Colon (tissue), 2 donors: ENCODE data around the gene FADS1.

ENCODE experiments used
- FAIRE-seq: peaks from 2 replicates; lab custom pipeline; 2012; peaks lifted over from hg19 to GRCh38; lab: Jason Lieb, UNC
- donor health status: control.
- donor health status: control.

FADS1 gene

GRCh38 chr11:61795459-61795858 lies 21.3 kb downstream of the FADS1 start:
- no peak for FAIRE-seq

GRCh38 chr11:61794579-61794978 lies 22.2 kb downstream of the FADS1 start:
- FAIRE-seq = no peak

GRCh38 chr11:61793829-61794204 lies 23.0 kb downstream of the FADS1 start:
- FAIRE-seq = no peak

GRCh38 chr11:61793083-61793828 lies 23.5 kb downstream of the FADS1 start:
- no peak for FAIRE-seq

GRCh38 chr11:61792310-61793082 lies 24.3 kb downstream of the FADS1 start, which contains the start of the genes FEN1 and TMEM258:
Gene FEN1 (plus strand): TSS chr11:61792911. CDS start chr11:61795362, 2,451 bp downstream.
Gene TMEM258 (minus strand): TSS chr11:61792599. CDS start chr11:61792558, 41 bp downstream.
- no peak for FAIRE-seq

- FAIRE-seq = no peak
Measured at GRCh38 chr11:61791737-61792309, 25.0 kb downstream of the FADS1 start.

GRCh38 chr11:61787928-61788491 lies 28.8 kb downstream of the FADS1 start:
- FAIRE-seq = no peak

GRCh38 chr11:61785837-61786402 lies 30.9 kb downstream of the FADS1 start:
- FAIRE-seq = no peak

- FAIRE-seq = no peak
Measured at GRCh38 chr11:61784506-61784805, 32.3 kb downstream of the FADS1 start.

- FAIRE-seq = no peak
Measured at GRCh38 chr11:61783717-61784505, 32.9 kb downstream of the FADS1 start.

GRCh38 chr11:61782841-61783240 lies 34.0 kb downstream of the FADS1 start:
- no peak for FAIRE-seq

GRCh38 chr11:61782299-61782698 lies 34.5 kb downstream of the FADS1 start:
- no peak for FAIRE-seq

GRCh38 chr11:61781585-61781984 lies 35.2 kb downstream of the FADS1 start:
- FAIRE-seq = no peak

GRCh38 chr11:61780581-61781162 lies 36.1 kb downstream of the FADS1 start:
- FAIRE-seq = no peak

GRCh38 chr11:61779666-61780525 lies 36.9 kb downstream of the FADS1 start:
- no peak for FAIRE-seq

GRCh38 chr11:61778920-61779650 lies 37.7 kb downstream of the FADS1 start:
- no peak for FAIRE-seq

- no peak for FAIRE-seq
Measured at GRCh38 chr11:61778357-61778886, 38.4 kb downstream of the FADS1 start.

- FAIRE-seq = no peak
Measured at GRCh38 chr11:61777234-61778090, 39.3 kb downstream of the FADS1 start.
